Measurements from ENCODE around the gene RPL21.
"Not testable (repeated sequence)": the region's sequence is repeated elsewhere in the genome, so short reads cannot be mapped to it uniquely, and the experiment has no call there.

DNA sequence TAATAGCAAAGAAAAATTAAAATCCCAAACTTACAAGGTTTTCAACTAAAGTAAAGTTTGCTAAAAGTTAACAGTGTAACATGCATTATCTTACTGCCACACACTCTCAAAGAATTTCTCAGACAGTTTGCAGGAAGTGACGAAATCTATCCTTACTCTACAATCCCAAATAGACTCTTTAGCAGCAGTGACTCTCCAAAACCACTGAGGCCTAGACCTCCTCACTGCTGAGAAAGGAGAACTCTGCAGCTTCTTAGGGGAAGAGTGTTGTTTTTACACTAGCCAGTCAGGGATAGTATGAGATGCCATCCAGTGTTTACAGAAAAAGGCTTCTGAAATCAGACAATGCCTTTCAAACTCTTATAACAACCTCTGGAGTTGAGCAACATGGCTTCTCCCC, 32.5 kb upstream of the RPL21 start:
- TF ChIP-seq, protein P1, sequence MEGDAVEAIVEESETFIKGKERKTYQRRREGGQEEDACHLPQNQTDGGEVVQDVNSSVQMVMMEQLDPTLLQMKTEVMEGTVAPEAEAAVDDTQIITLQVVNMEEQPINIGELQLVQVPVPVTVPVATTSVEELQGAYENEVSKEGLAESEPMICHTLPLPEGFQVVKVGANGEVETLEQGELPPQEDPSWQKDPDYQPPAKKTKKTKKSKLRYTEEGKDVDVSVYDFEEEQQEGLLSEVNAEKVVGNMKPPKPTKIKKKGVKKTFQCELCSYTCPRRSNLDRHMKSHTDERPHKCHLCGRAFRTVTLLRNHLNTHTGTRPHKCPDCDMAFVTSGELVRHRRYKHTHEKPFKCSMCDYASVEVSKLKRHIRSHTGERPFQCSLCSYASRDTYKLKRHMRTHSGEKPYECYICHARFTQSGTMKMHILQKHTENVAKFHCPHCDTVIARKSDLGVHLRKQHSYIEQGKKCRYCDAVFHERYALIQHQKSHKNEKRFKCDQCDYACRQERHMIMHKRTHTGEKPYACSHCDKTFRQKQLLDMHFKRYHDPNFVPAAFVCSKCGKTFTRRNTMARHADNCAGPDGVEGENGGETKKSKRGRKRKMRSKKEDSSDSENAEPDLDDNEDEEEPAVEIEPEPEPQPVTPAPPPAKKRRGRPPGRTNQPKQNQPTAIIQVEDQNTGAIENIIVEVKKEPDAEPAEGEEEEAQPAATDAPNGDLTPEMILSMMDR (IDR thresholded peaks at IDR 0.05; ENCODE audit: poor library complexity), result not testable (repeated sequence)
- TF ChIP-seq EZH2phosphoT487 (IDR thresholded peaks at IDR 0.05; ENCODE audit: low read depth, severe bottlenecking, unreplicated experiment); EZH2 (IDR thresholded peaks at IDR 0.05; ENCODE audit: borderline replicate concordance): not testable (repeated sequence)
